Brain pericyte (primary cell): ENCODE data around the gene FNBP1.
"Not testable (repeated sequence)": the region's sequence is repeated elsewhere in the genome, so short reads cannot be mapped to it uniquely, and the experiment has no call there.

Experiments used
- DNase-seq: peaks from one replicate; pipeline ENCODE4 v3.0.0-alpha.2; 2012; ENCODE audit warnings: low read depth, low spot score

Gene FNBP1

DNA sequence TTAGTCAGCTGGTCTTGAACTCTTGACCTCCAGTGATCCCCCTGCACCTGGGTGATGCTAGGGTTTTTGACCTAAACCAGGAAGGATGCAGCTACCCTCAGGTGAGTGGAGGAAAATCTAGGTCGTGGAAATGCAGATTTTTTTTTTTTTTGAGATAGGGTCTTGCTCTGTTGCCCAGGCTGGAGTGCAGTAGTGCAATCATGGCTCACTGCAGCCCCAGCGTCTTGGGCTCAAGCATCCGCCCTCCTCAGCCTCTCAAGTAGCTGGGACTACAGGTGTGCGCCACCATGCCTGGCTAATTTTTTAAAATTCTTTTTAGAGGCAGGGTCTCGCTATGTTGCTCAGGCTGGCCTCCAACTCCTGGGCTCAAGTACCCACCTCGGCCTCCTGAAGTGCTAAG is 51.9 kb downstream of the FNBP1 start:
- not testable (repeated sequence) for DNase-seq

DNA sequence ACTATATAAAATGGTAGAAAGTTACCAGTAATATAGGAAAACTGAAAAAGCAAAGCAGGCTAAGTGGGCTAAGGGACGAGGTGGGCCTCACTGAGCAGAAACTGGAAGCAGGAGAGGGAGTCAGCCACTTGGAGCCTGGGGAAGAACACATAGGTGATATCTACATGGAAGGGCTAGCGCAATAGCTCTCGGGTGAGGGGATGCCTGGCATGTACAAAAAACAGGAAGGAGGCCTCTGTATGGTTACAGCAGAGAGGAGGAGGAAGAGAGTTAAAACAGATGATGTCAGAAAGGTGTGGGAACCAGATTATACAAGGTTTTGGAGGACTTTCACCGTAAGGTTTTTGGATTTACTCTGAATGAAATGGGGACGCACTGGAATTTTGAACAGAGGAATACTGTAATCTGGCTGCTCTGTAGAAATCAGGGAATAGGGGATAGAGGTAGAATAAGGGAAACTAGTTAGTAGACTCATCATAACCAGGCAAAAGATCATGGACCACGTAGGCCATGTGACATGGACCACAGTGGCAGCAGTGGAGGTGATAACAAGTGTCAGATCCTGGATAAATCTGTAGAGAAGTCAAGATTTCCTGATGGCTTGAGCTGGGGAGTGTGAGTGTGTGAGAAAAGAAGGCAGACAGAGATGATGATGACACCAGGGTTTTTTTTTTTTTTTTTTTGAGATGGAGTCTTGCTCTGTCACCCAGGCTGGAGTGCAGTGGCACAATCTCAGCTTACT is 52.5 kb downstream of the FNBP1 start:
- DNase-seq: no peak

DNA sequence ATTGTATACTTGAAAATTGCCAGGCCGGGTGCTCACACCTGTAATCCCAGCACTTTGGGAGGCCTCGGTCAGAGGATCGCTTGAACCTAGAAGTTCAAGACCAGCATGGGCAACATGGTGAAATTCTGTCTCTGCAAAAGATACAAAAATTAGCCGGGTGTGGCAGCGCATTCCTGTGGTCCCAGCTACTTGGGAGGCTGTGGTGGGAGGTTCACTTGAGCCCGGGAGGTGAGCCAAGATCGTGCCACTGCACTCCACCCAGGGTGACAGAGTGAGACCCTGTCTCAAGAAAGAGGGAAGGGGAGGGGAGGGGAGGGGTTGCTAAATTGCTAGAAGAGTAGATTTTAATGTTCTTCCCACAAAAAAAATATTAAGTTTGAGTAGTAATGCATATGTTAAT is 53.2 kb downstream of the FNBP1 start:
- DNase-seq: no peak

GRCh38 chr9:129989362-129989708 is 53.7 kb downstream of the FNBP1 start:
- no peak for DNase-seq

- no peak for DNase-seq
Measured at GRCh38 chr9:129988607-129989361, 54.2 kb downstream of the FNBP1 start.

- DNase-seq: no peak
Measured at GRCh38 chr9:129987941-129988340, 55.0 kb downstream of the FNBP1 start.

GRCh38 chr9:129987047-129987446 is 55.9 kb downstream of the FNBP1 start:
- DNase-seq: no peak

DNA sequence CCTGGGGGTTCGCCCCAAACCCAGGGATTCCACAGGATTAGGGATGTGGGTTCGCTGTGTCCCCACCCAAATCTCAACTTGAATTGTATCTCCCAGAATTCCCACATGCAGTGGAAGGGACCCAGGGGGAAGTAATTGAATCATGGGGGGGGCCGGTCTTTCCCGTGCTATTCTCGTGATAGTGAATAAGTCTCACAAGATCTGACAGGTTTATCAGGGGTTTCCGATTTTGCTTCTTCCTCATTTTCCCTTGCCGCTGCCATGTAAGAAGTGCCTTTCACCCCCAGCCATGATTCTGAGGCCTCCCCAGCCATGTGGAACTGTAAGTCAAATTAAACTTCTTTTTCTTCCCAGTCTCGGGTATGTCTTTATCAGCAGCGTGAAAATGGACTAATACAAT is 58.4 kb downstream of the FNBP1 start:
- not testable (repeated sequence) for DNase-seq

DNA sequence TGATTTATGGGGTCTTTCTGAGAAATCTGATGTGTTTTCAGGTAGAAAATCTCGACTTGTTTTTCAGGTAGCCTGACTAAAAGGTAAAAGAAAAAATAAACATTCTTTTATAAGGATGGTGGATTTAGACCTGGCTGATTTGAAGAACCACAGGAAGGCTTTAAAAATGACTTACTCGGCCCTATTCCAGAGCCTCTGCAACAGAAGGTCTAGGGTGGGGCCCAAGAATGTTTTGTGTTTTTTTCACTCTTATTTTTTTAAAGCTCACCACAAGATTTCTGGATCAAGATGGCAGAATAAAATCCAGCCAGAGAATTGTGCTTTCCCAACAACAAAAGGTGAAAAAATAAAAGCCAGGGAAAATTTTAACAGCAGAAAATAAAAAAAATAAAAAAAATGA is 59.1 kb downstream of the FNBP1 start:
- DNase-seq: no peak

- no peak for DNase-seq
Measured at GRCh38 chr9:129981180-129981907, 61.6 kb downstream of the FNBP1 start.

DNA sequence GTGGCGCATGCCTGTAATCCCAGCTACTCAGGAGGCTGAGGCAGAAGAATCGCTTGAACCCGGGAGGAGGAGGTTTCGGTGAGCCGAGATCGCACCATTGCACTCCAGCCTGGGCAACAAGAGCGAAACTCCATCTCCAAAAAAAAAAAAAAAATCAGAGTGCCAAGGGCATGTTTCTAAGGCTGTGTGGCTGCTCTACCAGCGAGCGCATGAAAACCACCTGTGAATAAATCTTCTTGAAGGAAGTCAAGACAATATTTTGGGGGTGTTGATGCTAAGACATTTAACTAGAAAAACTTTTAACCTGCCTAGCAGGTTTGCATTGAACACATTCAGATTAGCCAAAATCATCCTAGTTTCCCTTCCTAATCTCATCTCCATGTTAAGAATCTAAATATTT is 62.8 kb downstream of the FNBP1 start:
- not testable (repeated sequence) for DNase-seq

DNA sequence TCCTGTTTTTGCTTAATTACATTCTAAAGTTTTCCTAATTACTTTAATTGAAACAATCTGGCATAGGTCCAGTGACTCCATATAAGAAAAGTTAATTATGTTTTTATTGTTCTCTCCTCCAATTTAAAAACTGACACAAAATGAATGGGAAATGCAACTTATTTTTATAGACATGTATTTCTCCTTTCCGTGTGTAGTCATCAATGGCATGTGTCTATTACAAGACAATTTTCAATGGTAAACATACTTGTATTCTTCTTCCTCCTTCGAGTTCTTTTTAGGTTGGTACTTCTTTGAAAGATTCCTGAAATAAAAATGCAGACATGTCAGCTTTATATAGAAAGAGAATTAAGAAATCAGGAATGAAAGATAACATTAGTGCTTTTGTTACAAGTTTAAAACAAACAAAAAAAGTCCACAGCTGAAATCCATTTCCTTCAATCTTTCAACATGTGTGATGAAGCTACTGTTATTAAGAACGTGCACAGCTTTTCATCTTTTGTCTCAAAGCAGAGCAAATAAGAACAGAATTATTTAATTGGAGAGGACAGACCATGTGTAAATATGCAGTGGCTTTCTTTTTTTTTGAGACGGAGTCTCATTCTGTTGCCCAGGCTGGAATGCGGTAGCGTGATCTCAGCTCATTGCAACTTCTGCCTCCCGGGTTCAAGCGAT is 63.8 kb downstream of the FNBP1 start:
- DNase-seq: no peak

DNA sequence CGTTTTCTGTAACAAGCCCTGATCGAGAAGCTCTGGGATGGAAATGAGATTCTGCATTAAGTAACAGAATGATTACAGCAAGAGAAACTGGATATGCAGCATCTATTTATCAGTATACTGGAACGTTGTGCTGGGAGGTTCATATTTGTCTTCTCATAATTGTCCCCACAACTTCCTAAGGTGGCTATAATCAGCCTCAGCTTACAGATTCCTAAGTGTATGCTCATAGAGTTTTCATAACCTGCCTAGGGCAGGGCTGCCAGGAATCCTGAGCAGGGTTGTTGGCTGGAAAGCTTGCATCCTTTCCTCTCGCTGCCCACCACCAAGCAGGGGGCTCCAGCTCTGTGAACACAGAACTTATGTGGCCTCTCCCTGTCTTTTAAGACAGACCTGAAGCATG is 70.2 kb downstream of the FNBP1 start:
- no peak for DNase-seq

DNA sequence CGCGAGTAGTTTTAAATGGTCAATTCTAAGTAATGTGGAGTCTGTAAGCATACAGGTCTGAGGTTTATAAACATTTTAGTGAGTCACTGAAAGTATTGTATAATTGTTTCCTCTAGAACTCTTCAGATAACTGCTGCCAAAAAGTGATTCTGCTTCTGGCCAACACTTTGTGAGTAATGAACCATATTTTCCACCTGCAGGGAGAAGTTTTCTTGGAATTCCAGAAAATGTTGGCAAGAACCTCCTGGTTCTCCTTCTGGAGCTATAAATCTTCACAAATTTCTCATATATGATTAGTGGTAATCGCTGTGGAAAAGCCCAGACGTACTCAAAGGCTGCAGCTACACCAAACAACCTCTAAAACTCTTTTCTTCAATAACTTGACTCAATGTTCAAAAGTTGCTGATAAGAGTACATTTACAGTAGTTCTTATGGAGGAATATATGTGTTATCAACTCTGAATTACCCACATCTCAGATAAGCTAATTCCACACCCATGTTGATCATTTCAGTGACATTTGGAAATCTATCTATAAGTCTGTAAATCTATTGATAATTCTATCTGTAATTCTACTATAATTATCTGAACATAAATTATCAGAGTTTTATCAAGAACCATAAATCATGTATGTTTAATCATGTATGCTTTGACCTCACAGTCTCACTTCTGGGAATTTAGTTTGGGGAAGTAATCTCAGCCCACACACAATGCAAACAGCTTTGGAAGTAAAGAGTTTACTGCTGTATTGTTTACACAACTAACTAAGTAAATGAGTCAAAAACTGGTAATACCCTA is 74.1 kb downstream of the FNBP1 start:
- DNase-seq: no peak

DNA sequence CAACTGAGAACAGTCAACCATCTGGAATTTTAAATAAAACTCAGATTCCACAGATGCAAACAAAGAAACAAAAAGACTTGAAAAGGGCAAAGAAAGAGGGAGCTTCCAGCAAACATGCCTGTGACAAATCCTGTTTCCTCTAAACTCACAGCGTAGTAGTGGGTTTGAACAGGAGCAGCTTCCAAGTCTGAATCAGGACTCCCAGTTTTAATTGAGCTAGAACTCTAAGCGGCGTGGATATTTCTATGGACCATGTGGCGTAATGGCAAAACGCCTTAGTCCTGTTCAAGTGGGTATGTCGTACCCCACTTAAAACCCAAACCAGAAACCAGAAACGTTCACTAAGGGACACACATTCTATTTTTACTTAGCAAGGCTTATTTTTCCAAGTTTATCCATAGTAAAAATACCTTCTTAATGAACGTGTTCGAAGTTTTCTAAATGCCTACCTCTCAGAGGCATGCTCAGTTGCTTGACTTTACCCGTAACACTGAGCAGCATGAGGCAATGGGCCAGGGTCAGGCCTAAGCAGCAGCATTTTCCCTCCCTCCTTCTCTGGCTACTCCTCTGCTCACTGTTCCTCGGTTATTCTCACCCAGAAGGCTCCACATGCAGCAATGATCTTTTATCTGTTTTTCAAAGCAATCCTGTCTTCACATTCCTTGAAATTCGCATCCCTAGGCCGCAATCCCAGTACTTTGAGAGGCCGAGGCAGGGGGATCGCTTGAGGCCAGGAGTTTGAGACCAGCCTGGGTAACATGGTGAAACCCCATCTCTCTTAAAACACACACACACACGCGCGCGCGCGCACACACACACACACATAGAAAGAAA is 77.9 kb downstream of the FNBP1 start:
- no peak for DNase-seq

- DNase-seq: no peak
Measured at GRCh38 chr9:129962889-129963703, 79.9 kb downstream of the FNBP1 start.

GRCh38 chr9:129962451-129962864 is 80.5 kb downstream of the FNBP1 start:
- DNase-seq: no peak

DNA sequence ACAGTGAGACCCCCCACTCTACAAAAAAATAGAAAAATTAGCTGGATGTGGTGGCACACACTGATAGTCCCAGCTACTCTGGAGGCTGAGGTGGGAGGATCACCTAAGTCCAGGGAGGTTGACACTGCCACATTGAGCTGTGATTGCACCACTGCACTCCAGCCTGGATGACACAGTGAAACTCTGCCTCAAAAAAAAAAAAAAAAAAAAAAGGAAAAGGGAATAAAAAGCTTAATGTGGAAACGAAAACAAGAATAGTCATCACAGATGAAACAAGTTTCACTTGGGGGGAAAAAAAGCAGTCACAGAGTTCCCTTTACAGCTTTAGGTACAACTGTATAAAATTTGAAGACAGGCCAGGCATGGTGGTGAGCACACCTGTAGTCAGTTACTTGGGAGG is 84.2 kb downstream of the FNBP1 start:
- no peak for DNase-seq

GRCh38 chr9:129954868-129955550 is 88.0 kb downstream of the FNBP1 start:
- DNase-seq: no peak
